Measurements from ENCODE around the gene SDCBP2.

SDCBP2 gene

GRCh38 chr20:1330075-1330830 is 1.3 kb upstream of the SDCBP2 start:
- peak; percentile 69 for DNase-seq (ENCODE audit: low spot score)

GRCh38 chr20:1327827-1328679 is 886 bp downstream of the SDCBP2 start:
- DNase-seq (ENCODE audit: low spot score), result no peak

GRCh38 chr20:1327241-1327653 is 1.7 kb downstream of the SDCBP2 start:
- DNase-seq (ENCODE audit: low spot score), result peak; percentile 62

- no peak for DNase-seq (ENCODE audit: low spot score)
Observed at GRCh38 chr20:1326031-1326930, 2.7 kb downstream of the SDCBP2 start.

- DNase-seq (ENCODE audit: low spot score), result peak; percentile 98
Observed at GRCh38 chr20:1325173-1326030, 3.5 kb downstream of the SDCBP2 start.

GRCh38 chr20:1324598-1325172 is 4.3 kb downstream of the SDCBP2 start:
- peak; percentile 59 for DNase-seq (ENCODE audit: low spot score)

GRCh38 chr20:1323830-1324597 is 4.9 kb downstream of the SDCBP2 start:
- DNase-seq (ENCODE audit: low spot score), result no peak

GRCh38 chr20:1323256-1323655 is 5.7 kb downstream of the SDCBP2 start:
- DNase-seq (ENCODE audit: low spot score), result no peak

GRCh38 chr20:1322511-1323245 is 6.3 kb downstream of the SDCBP2 start:
- DNase-seq (ENCODE audit: low spot score), result peak; percentile 68

- no peak for DNase-seq (ENCODE audit: low spot score)
Observed at GRCh38 chr20:1321654-1321939, 7.3 kb downstream of the SDCBP2 start.

- DNase-seq (ENCODE audit: low spot score), result no peak
Observed at GRCh38 chr20:1320902-1321653, 7.9 kb downstream of the SDCBP2 start.

- no peak for DNase-seq (ENCODE audit: low spot score)
Observed at GRCh38 chr20:1320016-1320415, 8.9 kb downstream of the SDCBP2 start.

GRCh38 chr20:1319462-1319861 is 9.5 kb downstream of the SDCBP2 start:
- no peak for DNase-seq (ENCODE audit: low spot score)

GRCh38 chr20:1319051-1319450 is 9.9 kb downstream of the SDCBP2 start:
- no peak for DNase-seq (ENCODE audit: low spot score)

GRCh38 chr20:1317545-1318255 is 11.2 kb downstream of the SDCBP2 start:
- no peak for DNase-seq (ENCODE audit: low spot score)

- no peak for DNase-seq (ENCODE audit: low spot score)
Observed at GRCh38 chr20:1315804-1316203, 13.1 kb downstream of the SDCBP2 start.

GRCh38 chr20:1313236-1313964 is 15.5 kb downstream of the SDCBP2 start:
- peak; percentile 87 for DNase-seq (ENCODE audit: low spot score)

GRCh38 chr20:1312904-1313235 is 16.1 kb downstream of the SDCBP2 start:
- DNase-seq (ENCODE audit: low spot score), result no peak
